ENCODE measurements around the gene KRT10. TPM values are rescaled to one million over a fixed set of nuclear protein-coding genes. Genes with fewer than 3 reads are reported as not detected.
A peak's percentile ranks its signal among the peaks of the same experiment; 100 is the strongest.

Gene KRT10
- total and polyA plus RNA-seq, 9 of the 15 experiments (the other 6 are each of a cell fraction or from before 2014, with no cell fraction given) = 47.0 to 179 (median 76.2) TPM

DNA sequence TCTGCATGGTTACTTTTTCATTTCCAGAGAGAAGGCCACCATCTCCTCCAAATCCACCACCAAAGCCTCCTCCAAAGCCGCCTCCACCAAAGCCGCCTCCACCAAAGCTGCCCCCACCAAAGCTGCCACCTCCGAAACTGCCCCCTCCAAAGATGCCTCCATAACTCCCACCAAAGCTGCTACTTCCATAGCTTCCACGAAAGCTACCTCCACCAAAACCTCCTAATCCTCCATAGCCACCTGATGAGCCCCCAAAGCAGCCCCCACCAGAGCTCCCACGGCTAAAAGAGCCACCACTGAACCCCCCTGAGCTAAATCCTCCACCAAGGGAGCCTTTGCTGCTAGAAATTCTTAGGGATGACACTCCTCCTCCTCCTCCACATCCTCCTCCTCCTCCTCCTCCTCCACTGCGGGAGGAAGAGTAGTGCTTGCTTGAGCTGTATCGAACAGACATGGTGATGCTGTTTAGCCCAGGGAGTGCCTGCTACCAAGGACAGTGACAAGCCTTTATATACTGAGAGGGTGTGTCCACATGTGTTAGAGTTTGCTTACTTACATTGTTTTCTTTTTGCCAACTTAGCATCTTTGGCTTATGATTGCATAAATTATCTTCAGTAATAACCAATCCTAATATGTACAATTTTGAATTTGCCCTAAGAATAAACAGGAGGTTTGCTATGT, at the start of gene KRT10 (continued):
- TF ChIP-seq SRSF1 (IDR thresholded peaks at IDR 0.05; ENCODE audit: low read depth, low read length) (no peak), RNF219 (CRISPR knock-in tag; IDR thresholded peaks at IDR 0.05) (no peak), HMG20B (CRISPR knock-in tag; IDR thresholded peaks at IDR 0.05) (no peak), EHMT2 (IDR thresholded peaks at IDR 0.05) (peak; percentile 93), POLR2B (IDR thresholded peaks at IDR 0.05; ENCODE audit: low read depth, partially characterized antibody) (peak; percentile 20), ZKSCAN1 (IDR thresholded peaks at IDR 0.05; ENCODE audit: low read depth, low read length) (no peak), SREBF2 (CRISPR knock-in tag; IDR thresholded peaks at IDR 0.05) (no peak), SMARCA4 (IDR thresholded peaks at IDR 0.05) (0 out of 2 replicates have a peak, but pooled peaks have one; percentile 13), ZNF174 (CRISPR knock-in tag; IDR thresholded peaks at IDR 0.05) (no peak), HDAC6 (IDR thresholded peaks at IDR 0.05; ENCODE audit: low read depth, low read length) (no peak), ZBTB17 (CRISPR knock-in tag; IDR thresholded peaks at IDR 0.05) (no peak), POLR2AphosphoS5 (IDR thresholded peaks at IDR 0.05; ENCODE audit: control insufficient read depth, insufficient read depth, low read depth, low read length) (0 out of 2 replicates have a peak, but pooled peaks have one; percentile 25), MIER1 (IDR thresholded peaks at IDR 0.05; ENCODE audit: low read depth) (peak; percentile 80; the same call in 1 of the 2 replicates), E2F8 (IDR thresholded peaks at IDR 0.05; ENCODE audit: low read depth, partially characterized antibody) (no peak), ZNF134 (CRISPR knock-in tag; conservative IDR thresholded peaks at IDR 0.05) (no peak)
